ENCODE data around the gene IL18R1. TPM values are rescaled to one million over a fixed set of nuclear protein-coding genes. Genes with fewer than 3 reads are reported as not detected.

IL18R1 gene
- total and polyA plus RNA-seq, 9 of the 15 experiments (the other 6 are each of a cell fraction or from before 2014, with no cell fraction given), result 0.55 to 10.0 (median 2.5) TPM

DNA sequence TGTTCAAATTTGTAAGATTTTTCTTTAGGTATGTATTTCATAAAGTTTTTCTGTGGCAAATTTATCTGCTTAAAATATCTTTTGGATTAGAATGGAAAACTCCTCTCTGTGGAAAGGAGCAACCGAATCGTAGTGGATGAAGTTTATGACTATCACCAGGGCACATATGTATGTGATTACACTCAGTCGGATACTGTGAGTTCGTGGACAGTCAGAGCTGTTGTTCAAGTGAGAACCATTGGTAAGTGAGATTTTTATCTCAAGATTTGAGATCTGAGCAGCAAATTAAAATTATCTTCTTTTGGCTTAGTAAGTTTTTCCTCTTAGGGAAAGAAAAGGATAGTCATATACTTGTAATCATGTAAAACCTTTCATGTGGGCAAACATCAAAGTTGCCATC is 81.5 kb downstream of the IL18R1 start (continued):
- TF ChIP-seq, protein P1, sequence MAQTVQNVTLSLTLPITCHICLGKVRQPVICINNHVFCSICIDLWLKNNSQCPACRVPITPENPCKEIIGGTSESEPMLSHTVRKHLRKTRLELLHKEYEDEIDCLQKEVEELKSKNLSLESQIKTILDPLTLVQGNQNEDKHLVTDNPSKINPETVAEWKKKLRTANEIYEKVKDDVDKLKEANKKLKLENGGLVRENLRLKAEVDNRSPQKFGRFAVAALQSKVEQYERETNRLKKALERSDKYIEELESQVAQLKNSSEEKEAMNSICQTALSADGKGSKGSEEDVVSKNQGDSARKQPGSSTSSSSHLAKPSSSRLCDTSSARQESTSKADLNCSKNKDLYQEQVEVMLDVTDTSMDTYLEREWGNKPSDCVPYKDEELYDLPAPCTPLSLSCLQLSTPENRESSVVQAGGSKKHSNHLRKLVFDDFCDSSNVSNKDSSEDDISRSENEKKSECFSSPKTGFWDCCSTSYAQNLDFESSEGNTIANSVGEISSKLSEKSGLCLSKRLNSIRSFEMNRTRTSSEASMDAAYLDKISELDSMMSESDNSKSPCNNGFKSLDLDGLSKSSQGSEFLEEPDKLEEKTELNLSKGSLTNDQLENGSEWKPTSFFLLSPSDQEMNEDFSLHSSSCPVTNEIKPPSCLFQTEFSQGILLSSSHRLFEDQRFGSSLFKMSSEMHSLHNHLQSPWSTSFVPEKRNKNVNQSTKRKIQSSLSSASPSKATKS (CRISPR knock-in tag; IDR thresholded peaks at IDR 0.05), result no peak
- TF ChIP-seq, protein P2, sequence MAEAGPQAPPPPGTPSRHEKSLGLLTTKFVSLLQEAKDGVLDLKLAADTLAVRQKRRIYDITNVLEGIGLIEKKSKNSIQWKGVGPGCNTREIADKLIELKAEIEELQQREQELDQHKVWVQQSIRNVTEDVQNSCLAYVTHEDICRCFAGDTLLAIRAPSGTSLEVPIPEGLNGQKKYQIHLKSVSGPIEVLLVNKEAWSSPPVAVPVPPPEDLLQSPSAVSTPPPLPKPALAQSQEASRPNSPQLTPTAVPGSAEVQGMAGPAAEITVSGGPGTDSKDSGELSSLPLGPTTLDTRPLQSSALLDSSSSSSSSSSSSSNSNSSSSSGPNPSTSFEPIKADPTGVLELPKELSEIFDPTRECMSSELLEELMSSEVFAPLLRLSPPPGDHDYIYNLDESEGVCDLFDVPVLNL (CRISPR knock-in tag; IDR thresholded peaks at IDR 0.05; ENCODE audit: low read depth), result no peak

DNA sequence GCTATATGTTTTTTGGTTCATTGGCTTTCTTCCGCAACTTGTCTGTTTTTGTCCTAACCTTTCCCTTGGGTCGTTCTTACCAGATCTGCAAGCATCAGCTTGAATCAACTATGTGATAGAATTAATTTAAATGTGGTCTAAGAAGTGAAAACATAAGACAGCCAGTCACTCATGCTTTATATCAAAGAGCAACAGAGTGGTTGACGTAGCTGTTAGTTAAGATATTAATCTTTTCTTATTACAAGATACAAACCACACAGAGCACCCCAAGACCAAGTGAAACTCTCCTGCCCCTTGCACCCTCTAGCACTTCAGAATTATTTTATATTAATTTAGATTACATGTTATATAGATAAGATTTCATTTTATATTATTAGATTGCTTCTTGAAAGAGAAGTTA is 82.5 kb downstream of the IL18R1 start:
- Histone ChIP-seq H3K36me3 (ENCODE audit: control insufficient read depth, insufficient read depth, low read length) (no peaks in the 10 kb centered on the region), H3K9me1 (ENCODE audit: control insufficient read depth, insufficient read depth, low read length) (no peaks in the 10 kb centered on the region), H3K79me2 (ENCODE audit: control insufficient read depth, insufficient read depth, low read length) (no peaks in the 10 kb centered on the region), H3K4me3 (no peak overlapping the region), H3K9ac (ENCODE audit: insufficient read depth in 1 of 2, low read depth in 2 of 2, low read length in 2 of 2) (no peak overlapping the region), H3K4me2 (ENCODE audit: insufficient read depth, low read length) (no peak overlapping the region), H3K27me3 (ENCODE audit: control insufficient read depth in 2 of 2, insufficient read depth in 2 of 2, low read length in 2 of 2) (no peaks in the 10 kb centered on the region), H4K20me1 (replicated peaks; ENCODE audit: control insufficient read depth, insufficient read depth, low read length) (no peaks in the 10 kb centered on the region), H2AFZ (ENCODE audit: low read depth, low read length) (no peak overlapping the region), H3K4me1 (replicated peaks in 1 of 2; ENCODE audit: control insufficient read depth in 2 of 2, insufficient read depth in 2 of 2, low read length in 2 of 2) (peaks cover 9 to 26% of the 10 kb centered on the region in 2 experiments; a peak in 4 of 5 replicates), H3K27ac (ENCODE audit: extremely low read depth, low read depth, low read length) (no peak overlapping the region), H3K9me3 (replicated peaks; ENCODE audit: control insufficient read depth, insufficient read depth, low read depth, low read length) (no peaks in the 10 kb centered on the region)
- ChIA-PET POLR2A (no interaction called here), CTCF (ENCODE audit: low intra/inter-chr PET ratio) (no interaction called here)
- intact Hi-C loops (cut with micrococcal nuclease) (no loop called here), in situ Hi-C loops (cut with MboI) (no loop called here)
- TF ChIP-seq NFE2 (IDR thresholded peaks at IDR 0.05; ENCODE audit: low read depth) (no peak), RBM15 (IDR thresholded peaks at IDR 0.05; ENCODE audit: insufficient read depth, low read length) (no peak), SMARCC2 (IDR thresholded peaks at IDR 0.05; ENCODE audit: low read depth) (no peak), ZNF121 (CRISPR knock-in tag; conservative IDR thresholded peaks at IDR 0.05) (no peak), SPI1 (IDR thresholded peaks at IDR 0.05; ENCODE audit: borderline replicate concordance, low read depth, low read length) (no peak), RFX5 (IDR thresholded peaks at IDR 0.05; ENCODE audit: low read depth, low read length) (no peak), ZNF184 (CRISPR knock-in tag; IDR thresholded peaks at IDR 0.05) (no peak), HDAC3 (IDR thresholded peaks at IDR 0.05; ENCODE audit: borderline replicate concordance, partially characterized antibody) (no peak), MECOM (CRISPR knock-in tag; IDR thresholded peaks at IDR 0.05) (no peak), MTA3 (IDR thresholded peaks at IDR 0.05; ENCODE audit: borderline replicate concordance) (no peak)
- ATAC-seq, result no peak
- WGBS (ENCODE audit: insufficient coverage, low coverage, missing lambda C conversion rate), result 39% methylated on average over 3 of the region's 3 CpGs
- DNase-seq (ENCODE audit: extremely low read depth in 1 of 4, low spot score in 3 of 4), result no peak
- no TSS peak for BruUV-seq (replicated peaks)
- no peak for FAIRE-seq

Measured in K562 (cell line).